GM19099 (cell line): Measurements from ENCODE around the gene PRELP.

ENCODE experiments used
- POLR2A ChIP-seq: IDR thresholded peaks from 3 replicates; pipeline ENCODE4 v1.6.1; 2011; ENCODE audit warnings: low read depth; ENCODE audit not compliant: insufficient read length; ENCODE audit errors: extremely low read depth

PRELP gene

DNA sequence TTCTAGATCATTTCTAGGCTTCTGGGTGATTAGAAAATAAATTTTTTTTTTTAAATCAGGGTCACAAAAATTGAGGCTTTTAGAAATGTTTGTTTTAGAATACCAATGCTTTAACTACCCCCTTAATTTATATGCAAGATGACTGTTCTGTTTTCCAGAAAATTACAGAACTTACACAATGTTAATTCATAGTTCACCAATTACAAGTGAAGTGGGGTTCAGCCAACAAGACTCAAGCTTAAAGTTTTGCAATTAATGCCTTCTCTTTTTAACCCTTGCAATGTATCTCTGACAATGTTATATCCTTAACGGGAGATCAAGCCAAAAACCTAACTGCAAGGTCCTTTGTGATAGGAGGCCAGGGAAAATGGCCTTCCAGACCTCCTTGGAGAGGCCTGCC is 5.6 kb downstream of the PRELP start:
- TF ChIP-seq POLR2A = no peak

DNA sequence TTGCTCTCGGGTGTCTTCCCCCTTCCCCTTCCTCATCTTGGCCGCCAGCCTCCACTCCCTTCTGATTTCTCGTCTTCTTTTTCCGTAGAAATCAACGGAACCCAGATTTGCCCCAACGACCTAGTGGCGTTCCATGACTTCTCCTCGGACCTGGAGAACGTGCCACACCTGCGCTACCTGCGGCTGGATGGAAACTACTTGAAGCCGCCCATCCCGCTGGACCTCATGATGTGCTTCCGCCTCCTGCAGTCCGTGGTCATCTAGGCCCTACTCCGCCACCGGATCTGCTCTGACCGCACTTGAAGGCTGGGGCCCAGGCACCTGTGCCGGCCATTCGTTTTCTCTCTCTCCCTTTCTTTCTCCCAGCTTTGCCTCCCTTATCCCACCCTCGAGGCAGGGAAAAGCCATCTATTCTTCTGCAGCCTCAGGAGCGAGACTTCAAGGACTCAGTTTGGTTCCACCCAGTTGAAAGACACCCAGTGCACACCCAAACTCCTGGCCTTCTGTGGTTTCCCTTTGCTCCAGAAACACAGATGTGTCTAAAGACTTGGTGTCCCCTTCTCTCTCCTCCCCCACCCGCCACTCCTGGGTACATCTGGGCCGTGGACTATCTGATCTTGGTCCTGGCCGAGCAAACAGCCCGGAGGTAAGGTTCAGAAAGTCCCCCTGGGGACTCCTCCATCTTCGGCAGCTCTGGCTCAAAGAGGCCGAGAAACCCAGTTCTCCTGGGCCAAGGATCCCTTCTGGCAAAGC is 11.2 kb downstream of the PRELP start:
- no peak for TF ChIP-seq POLR2A

DNA sequence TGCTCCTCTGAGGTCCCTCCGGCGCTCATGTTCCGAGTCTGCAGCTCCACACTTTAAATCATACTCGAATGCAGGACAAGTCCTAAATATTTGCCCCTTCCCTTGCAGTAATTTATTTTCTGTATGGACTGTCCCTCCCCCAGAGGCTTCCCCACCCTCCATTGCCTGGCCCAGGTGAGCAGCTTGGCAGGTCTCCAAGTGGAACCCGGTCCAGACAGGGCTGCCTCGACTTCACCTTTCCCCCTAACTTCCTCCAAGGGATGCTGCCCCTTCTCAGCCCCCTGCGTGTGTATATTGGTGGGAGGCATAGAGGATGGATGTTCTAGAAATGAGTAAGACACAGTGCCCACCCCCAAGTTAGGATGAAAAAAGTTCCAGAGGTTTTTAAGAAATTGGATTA is 12.9 kb downstream of the PRELP start:
- TF ChIP-seq POLR2A = no peak

DNA sequence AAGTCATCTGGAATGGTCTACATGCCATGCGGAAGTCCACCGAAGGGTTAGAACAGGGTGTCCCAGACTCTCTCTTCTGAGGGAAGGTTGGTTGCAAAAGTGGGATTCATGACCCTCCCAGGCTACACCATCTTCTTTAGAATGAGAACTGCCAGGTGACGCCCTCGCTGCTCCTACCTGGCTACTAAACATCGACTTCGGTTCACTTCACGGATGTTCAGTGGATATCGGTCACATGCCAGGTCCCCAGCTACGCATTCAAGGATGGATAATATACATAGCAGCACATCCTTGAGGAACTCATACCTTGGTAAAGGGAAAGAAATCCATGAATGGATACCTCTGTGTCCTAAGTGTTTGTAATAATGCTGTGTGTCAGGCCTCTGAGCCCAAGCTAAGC is 15.0 kb downstream of the PRELP start:
- no peak for TF ChIP-seq POLR2A

DNA sequence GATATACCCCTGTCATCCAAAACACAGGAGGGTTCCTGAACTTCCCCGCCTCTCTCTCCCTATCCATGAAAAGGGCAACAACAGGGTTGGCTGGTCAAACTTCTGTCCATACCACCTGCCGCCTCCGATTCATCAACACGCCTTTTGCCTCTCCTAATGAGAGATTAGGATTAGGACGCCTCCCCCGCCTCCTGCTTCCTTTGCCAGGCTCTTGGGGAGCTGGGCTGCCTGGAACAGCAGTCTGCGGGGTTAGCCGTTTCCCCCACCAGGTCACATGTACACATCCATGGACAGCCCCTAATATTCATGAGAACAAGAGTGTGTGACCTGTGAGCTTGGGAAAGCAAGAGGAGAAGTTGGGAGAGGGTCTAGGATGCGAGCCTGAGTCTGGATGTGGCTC is 16.1 kb downstream of the PRELP start:
- TF ChIP-seq POLR2A = no peak

DNA sequence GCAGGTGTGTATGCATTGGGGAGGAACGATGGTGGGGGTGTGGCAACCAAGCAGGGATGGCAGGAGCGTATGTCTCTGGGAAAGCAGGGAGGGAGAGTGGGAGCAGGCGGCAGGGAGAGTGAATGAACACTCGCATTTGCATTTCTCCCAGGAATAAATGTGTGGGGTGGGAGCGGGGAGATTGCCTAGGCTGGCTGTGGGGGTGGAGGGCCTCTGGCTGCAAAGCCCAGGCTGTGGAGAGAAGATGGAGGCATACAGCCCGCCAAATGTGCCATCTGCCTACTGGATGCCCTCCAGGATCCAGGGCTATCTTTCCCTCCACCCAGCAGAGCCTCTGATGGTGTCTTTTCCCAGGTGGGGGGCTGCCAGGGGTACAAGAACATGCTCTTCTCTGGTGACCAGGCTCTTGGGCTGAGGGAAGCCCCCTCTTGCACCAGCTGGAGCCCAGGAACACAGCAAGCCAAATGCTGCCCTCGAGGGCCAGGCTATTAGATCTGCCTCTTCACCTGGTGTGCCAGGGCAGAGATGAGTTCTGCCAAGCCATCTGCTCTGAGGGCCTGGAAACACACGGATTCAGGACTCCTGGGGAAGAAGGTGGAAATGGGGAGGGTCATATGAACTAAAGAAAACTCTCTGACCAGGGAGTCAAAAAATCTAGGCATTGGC is 16.6 kb downstream of the PRELP start:
- TF ChIP-seq POLR2A = no peak

DNA sequence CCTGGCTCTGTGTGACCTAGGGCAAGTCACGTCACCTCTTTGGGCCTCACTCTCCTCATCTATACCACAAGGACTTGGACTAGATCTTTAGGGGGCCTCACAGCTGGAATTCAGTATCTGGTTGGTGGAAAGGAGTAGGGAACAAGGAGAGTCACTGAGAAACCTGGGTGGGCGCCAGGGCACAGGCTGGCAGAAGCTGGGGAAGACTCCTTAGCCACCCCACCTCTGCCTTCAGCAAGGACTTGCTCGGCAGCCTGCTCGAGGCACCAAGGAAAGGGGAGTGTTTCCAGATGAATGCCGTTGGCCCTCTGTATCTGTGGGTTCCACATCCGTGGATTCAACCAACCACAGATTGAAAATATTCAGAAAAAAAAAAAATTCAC is 17.1 kb downstream of the PRELP start:
- no peak for TF ChIP-seq POLR2A

DNA sequence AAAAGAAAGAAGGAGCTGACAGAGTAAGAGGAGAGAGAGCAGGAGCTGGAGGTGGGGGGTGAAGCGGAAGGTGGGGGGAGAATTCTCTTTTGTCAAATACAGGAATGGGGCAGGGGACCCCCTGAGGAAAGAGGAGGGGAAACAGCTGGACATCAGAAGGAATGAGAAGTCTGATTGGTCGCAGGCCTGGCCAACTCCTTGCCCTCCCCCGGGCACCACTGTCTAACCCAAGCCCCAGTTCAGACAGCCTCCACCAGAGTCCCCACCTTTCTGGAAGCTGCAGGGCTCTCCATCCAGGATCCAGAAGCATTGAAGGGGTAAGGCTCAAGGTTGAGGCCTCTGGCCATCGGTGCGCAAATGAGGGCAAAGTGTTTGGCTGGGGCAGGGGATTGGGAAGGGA is 18.3 kb downstream of the PRELP start, which contains the start of gene OPTC:
Gene OPTC (plus strand): TSS at position 253 of the 400 bp plus-strand sequence. CDS start 1,853 bp downstream, outside the sequence.
- TF ChIP-seq POLR2A = no peak

DNA sequence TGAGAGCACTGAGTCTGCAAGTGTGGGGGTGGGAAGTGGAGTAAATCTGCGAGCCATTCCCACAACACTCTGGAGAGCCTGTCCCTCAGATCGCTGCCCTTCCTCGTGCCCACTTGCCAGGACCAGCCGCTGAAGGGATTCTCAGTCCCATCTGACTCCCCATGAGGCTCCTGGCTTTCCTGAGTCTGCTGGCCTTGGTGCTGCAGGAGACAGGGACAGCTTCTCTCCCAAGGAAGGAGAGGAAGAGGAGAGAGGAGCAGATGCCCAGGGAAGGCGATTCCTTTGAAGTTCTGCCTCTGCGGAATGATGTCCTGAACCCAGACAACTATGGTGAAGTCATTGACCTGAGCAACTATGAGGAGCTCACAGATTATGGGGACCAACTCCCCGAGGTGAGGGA is 20.2 kb downstream of the PRELP start:
- TF ChIP-seq POLR2A = no peak

DNA sequence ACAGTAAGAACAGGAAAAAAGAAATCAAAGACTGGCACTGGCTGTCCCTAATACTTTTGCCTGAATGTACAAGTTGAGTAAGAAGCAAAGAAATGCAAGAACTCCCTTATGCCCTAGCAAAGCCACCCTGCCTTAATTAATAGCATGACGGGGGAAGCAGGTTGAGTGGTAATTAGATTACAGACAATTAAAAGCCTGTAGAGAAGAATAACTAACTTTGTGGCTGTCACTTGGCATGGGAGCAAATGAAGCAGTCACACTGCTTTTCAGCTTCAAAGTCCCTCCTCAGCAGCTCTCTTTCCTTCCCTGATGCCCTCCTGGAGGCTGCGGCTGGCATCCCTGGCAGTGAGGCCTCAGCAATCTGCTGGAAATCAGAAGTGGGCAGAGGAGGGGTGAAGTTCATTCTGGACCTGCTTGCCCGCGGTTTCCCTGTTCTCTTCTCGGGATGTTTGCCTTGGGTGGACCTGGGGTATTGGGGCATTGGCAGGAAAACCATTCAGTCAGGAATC is 21.7 kb downstream of the PRELP start:
- TF ChIP-seq POLR2A = no peak

DNA sequence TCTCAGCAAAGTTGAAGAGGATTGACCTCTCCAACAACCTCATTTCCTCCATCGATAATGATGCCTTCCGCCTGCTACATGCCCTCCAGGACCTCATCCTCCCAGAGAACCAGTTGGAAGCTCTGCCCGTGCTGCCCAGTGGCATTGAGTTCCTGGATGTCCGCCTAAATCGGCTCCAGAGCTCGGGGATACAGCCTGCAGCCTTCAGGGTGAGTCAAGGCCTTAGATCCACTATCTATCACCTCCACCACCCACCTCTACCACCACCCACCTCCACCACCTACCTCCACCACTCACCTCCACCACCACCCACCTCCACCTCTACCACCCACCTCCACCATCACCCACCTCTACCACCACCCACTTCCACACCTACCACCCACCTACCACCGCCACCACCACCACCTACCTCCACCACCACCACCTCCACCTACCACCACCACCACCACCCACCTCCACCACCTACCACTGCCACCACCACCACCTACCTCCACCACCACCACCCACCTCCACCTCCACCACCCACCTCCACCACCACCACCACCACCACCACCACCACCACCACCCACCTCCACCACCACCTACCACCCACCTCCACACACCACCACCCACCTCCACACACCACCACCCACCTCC is 24.2 kb downstream of the PRELP start:
- TF ChIP-seq POLR2A = no peak

DNA sequence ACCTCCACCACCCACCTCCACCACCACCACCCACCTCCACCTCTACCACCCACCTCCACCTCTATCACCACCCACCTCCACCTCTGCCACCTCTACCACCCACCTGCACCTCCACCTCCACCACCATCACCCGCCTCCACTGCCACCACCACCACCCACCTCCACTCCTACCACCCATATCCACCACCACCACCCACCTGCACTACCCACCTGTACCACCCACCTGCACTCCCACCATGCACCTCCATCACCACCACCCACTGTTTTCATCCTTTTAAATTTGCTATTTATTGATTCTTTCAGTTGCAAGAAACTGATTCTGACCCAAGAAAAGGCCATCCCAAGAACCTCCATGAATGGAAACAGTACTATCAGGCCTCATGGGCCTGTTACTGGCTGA is 24.7 kb downstream of the PRELP start:
- TF ChIP-seq POLR2A = no peak

DNA sequence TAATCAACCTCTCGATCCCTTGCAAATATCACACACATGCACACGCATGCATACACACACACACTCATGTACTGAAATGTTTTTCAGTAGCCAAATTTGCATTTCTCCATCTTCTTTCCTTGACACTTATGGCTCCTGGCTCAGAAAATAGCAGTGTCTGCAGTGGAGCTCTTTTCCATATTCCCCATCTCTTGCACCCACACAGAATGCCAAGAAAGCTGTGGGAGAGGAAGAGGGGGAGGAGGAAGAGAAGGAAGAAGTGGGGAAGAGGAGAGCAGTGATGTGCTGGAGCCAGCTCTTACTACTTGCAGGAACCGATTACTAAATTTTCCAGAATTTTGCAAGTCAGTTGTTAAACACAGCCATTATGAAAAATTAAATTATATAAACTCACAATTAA is 28.2 kb downstream of the PRELP start:
- TF ChIP-seq POLR2A = no peak

DNA sequence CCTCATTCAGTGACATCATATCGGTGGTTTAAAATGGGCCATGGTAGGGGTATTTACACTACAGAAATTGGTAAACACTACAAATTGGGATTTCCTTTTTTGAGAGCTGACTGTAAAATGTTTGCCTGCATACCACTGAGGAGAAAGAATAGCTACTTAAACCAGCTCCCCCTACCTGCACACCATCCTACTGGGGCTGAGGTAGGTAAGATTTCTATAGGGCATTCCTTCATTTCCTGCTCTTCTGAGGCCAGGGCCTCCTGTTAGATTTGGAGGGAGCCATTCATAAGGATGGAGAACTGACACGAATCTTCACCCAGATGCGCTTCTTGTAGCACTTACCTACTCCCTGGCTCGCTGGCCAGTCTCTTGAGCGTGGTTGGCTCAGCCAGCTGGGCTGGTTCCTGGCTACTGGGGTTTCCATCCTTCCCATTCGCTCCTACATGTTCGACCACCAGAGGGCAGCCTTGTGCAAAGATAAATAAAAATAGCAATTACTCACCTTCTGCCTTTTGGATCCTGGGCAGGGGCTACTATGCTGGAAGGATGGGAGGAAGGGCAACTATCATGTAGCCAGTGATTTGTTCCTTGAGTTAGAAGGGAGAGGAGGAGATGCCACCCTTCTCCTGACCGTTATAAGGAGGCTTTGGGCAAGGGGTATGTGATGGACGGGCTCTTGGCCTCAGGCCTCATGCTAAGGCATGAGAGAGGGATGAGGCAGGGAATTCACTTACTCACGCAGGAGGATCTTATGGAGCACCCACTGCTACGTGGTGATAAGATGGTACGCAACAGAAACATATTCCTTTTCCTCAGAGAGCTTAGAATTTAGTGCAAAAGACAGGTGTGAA is 29.0 kb downstream of the PRELP start:
- no peak for TF ChIP-seq POLR2A
